Colonic mucosa (tissue), 4 donors: Measurements from ENCODE around the gene LEAP2. TPM values are rescaled to one million over a fixed set of nuclear protein-coding genes. Genes with fewer than 3 reads are reported as not detected.
A peak's percentile ranks its signal among the peaks of the same experiment; 100 is the strongest.

Experiments
- DNase-seq: peaks from one replicate; pipeline ENCODE4 v3.0.0-alpha.2; 2020
- H3K27ac ChIP-seq: fragments of 200-600 bp; one replicate; pipeline ENCODE4 v1.8.0; 2021
- H3K27me3 ChIP-seq: fragments of 200-600 bp; one replicate; pipeline ENCODE4 v1.8.0; 2021
- H3K36me3 ChIP-seq: fragments of 200-600 bp; one replicate; pipeline ENCODE4 v1.8.0; 2021
- H3K4me1 ChIP-seq: fragments of 200-600 bp; one replicate; pipeline ENCODE4 v1.8.0; 2021; ENCODE audit warnings: mild to moderate bottlenecking
- H3K4me3 ChIP-seq: fragments of 200-600 bp; one replicate; pipeline ENCODE4 v1.8.0; 2021
- H3K9ac ChIP-seq, 2 donors: one replicate each; pipeline ENCODE4 v1.7.0; 2013; ENCODE audit warnings: control low read depth in 2 of 2, low read depth in 2 of 2, low read length in 2 of 2
- H3K9me3 ChIP-seq: fragments of 200-600 bp; one replicate; pipeline ENCODE4 v1.8.0; 2021
- intact Hi-C: fragments of 100-400 bp; cut with DNase I; formaldehyde crosslinking; loops from one replicate; pipeline ENCODE4 v1.14.1; 2022
- total RNA-seq, 2 donors: library from RNA; stranded (reverse); fragmentation: NEBNext Ultra II Directional in 1 of 2; extraction: Animal tissue kit (Norgen Biotek cat#: 25700) in 1 of 2; gene quantifications; one replicate each; pipeline ENCODE4 v1.2.1, GENCODE V29; 2021
- TF ChIP-seq, protein P1 (sequence below): fragments of 200-600 bp; IDR thresholded peaks from one replicate; pipeline ENCODE4 v1.8.0; 2022; ENCODE audit warnings: antibody characterized with exemption, mild to moderate bottlenecking
- donor health status: healthy.
- donor health status: DM: no; HTN: no; CAD: no.
- donor health status: DM: no; HTN: no; CAD: no.

Gene LEAP2
- total RNA-seq, 2 donors from 2014 or later = 3.6 to 7.7 TPM

DNA sequence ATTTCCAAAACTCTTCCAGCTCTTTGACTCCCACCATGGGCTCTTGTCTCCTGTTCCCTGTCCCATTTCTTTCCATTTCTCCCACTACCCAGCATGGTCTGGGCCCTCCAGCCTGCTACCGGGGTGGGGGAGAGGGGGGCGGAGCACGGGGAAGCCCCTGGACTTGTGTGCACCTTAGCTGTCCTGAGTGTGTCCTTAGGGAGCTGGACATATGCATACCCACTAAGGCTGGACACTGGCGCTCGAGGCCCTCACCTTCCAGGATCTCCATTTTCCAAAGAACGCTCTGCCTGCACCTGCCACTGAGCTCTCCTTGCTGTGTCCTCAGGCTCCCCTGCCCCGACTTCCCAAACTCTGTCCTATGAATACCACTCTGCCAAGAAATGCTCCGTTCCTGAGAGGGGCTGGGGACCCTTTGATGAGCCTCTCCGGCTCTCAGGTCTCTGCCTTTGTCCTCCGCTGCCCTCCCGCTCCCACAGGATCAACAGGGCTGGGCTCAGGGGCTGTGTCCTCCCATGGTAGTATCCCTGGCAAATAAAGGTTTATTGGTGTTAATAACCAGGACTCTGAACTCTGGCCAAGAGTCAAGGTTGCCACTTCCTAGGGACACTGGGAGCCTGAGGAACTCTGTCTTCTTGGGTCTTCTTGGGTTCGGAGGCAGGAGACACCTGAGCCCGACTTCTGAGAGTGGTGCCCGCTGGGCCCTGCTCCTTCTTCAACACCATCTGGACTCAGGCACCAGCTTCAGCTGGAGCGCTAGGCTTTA, 42.2 kb upstream of the LEAP2 start:
- no peaks in the 10 kb centered on the region for H3K27me3 ChIP-seq
- H3K36me3 ChIP-seq = no peaks in the 10 kb centered on the region
- TF ChIP-seq, protein P1, sequence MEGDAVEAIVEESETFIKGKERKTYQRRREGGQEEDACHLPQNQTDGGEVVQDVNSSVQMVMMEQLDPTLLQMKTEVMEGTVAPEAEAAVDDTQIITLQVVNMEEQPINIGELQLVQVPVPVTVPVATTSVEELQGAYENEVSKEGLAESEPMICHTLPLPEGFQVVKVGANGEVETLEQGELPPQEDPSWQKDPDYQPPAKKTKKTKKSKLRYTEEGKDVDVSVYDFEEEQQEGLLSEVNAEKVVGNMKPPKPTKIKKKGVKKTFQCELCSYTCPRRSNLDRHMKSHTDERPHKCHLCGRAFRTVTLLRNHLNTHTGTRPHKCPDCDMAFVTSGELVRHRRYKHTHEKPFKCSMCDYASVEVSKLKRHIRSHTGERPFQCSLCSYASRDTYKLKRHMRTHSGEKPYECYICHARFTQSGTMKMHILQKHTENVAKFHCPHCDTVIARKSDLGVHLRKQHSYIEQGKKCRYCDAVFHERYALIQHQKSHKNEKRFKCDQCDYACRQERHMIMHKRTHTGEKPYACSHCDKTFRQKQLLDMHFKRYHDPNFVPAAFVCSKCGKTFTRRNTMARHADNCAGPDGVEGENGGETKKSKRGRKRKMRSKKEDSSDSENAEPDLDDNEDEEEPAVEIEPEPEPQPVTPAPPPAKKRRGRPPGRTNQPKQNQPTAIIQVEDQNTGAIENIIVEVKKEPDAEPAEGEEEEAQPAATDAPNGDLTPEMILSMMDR = no peak
- H3K9me3 ChIP-seq = no peaks in the 10 kb centered on the region
- peak overlapping the region; percentile 96 for H3K27ac ChIP-seq
- no peaks in the 10 kb centered on the region for H3K4me1 ChIP-seq
- peak overlapping the region; percentile 85 for H3K4me3 ChIP-seq
- intact Hi-C loops = loop anchor here (5.0 kb wide), 2 partner anchors 36 to 51 kb away; partner anchors contain the start of genes GDF9 and UQCRQ
- peak overlapping the region; percentile 93 to 97 for H3K9ac ChIP-seq
- peak; percentile 71 for DNase-seq

DNA sequence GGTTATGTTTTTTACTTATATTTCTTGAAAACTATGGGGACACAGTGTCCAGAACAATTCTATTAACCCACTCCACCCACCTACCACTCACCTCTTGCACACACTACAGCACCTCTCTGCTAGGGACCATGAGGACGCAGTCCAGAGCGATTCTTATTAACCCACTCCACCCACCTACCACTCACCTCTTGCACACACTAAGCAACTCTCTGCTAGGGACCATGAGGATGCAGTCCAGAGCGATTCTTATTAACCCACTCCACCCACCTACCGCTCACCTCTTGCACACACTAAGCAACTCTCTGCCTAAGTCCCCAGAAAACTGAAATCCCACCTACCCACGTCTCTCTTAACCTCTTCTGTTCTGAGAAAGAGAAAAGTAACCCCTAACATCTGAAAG, 40.9 kb upstream of the LEAP2 start:
- TF ChIP-seq, protein P1 = no peak
- Histone ChIP-seq H3K27me3 (no peaks in the 10 kb centered on the region), H3K9me3 (no peaks in the 10 kb centered on the region), H3K9ac (no peak overlapping the region), H3K27ac (no peak overlapping the region), H3K4me3 (no peak overlapping the region), H3K4me1 (peaks cover 7% of the 10 kb centered on the region), H3K36me3 (no peaks in the 10 kb centered on the region)
- DNase-seq = no peak
- intact Hi-C loops = loop anchor here (5.0 kb wide), 2 partner anchors 35 to 50 kb away; partner anchors contain the start of genes GDF9 and UQCRQ

DNA sequence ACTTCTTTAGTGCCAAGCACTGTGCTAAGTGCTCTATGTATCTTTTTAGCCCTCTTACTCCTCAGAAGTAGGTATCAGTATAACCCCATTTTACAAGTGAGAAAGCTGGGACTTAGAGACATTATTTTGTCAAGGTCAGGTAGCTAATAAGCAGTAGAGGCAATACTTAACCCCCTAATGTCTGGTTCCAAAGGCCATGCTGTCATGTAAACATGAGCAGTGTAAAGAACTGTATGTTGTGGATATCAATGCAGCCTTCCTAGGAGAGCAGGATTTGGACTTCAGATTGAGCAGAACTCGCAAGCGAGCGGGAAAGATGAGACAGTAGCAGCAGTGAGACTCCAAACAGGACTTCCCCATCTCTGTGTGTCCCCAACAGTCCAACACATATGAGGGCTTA, 39.4 kb upstream of the LEAP2 start:
- Histone ChIP-seq H3K9ac (no peak overlapping the region), H3K9me3 (no peaks in the 10 kb centered on the region), H3K27ac (no peak overlapping the region), H3K4me1 (peaks cover 17% of the 10 kb centered on the region), H3K27me3 (no peaks in the 10 kb centered on the region), H3K36me3 (no peaks in the 10 kb centered on the region), H3K4me3 (no peak overlapping the region)
- TF ChIP-seq, protein P1 = no peak
- DNase-seq = no peak
- intact Hi-C loops = loop anchor here (5.0 kb wide), 2 partner anchors 33 to 48 kb away; partner anchors contain the start of genes GDF9 and UQCRQ

DNA sequence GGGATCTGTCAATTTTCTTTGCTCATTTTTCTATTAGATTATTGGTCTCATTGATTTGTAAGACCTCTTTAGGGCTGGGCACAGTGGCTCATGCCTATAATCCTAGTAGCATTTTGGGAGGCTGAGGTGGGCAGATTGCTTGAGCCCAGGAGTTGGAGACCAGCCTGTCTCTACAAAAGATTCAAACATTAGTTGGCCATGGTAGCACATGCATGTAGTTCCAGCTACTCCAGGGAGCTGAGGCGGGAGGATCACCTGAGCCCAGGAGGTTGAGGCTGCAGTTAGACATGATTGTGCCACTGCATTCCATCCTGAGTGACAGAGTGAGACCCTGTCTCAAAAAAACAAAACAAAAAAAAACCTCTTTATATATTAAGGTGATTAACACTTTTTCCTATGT, 36.6 kb upstream of the LEAP2 start:
- TF ChIP-seq, protein P1 = no peak
- no peak for DNase-seq
- Histone ChIP-seq H3K9ac (peak overlapping the region in 1 of 2 donors; percentile 29), H3K4me1 (peaks cover 22% of the 10 kb centered on the region), H3K27me3 (no peaks in the 10 kb centered on the region), H3K36me3 (no peaks in the 10 kb centered on the region), H3K9me3 (no peaks in the 10 kb centered on the region), H3K27ac (peak overlapping the region; percentile 88), H3K4me3 (no peak overlapping the region)
- intact Hi-C loops = no loop called here

DNA sequence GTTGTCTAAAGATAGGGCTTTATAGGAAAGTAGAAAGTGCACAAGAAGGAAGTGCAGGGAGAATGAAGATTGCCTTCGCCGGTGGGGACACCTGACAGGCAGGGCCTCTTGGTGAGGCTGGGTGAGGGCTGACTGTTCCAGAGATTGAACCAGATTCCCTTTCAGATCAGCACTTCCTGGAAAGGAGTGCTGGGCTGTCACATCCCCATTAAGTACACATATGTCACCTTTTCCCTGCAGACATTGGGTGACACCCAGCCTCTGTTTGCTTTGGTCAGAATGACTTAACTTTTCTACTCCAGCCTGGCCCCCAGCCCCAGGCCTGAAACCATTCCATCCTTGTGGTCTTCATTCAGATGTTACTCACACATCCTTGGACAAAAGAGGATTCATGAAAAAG, 35.6 kb upstream of the LEAP2 start:
- Histone ChIP-seq H3K27me3 (no peaks in the 10 kb centered on the region), H3K36me3 (no peaks in the 10 kb centered on the region), H3K9me3 (no peaks in the 10 kb centered on the region), H3K4me1 (peaks cover 22% of the 10 kb centered on the region), H3K9ac (peak overlapping the region in 1 of 2 donors; percentile 48), H3K4me3 (no peak overlapping the region), H3K27ac (peak overlapping the region; percentile 88)
- intact Hi-C loops = no loop called here
- peak; percentile 86 for DNase-seq
- TF ChIP-seq, protein P1 = no peak
